Right atrium auricular region (tissue), 2 donors: ENCODE results near the gene FER. TPM values are rescaled to one million over a fixed set of nuclear protein-coding genes. Genes with fewer than 3 reads are reported as not detected.

ENCODE experiments used
- DNase-seq: peaks from one replicate; pipeline ENCODE4 v3.0.0-alpha.2; 2019; ENCODE audit warnings: low spot score
- H3K27ac ChIP-seq, 2 donors: fragments of 200-600 bp; sonication (generic); 1 replicate in 1 of 2; 2 replicates in 1 of 2; pipeline ENCODE4 v1.5.1; 2016 to 2019
- H3K27me3 ChIP-seq, 2 donors: fragments of 200-600 bp; sonication (generic); one replicate each; pipeline versions ENCODE4 v1.5.1 to v1.6.0; 2017 to 2019
- H3K36me3 ChIP-seq: fragments of 200-600 bp; sonication (generic); one replicate; pipeline ENCODE4 v1.5.1; 2016
- H3K4me1 ChIP-seq, 2 donors: fragments of 200-600 bp; sonication (generic); one replicate each; pipeline versions ENCODE4 v1.5.1 to v1.6.0; 2017 to 2019
- H3K4me3 ChIP-seq, 2 donors: fragments of 200-600 bp; sonication (generic); 1 replicate in 1 of 2; 2 replicates in 1 of 2; pipeline ENCODE4 v1.5.1; 2017 to 2019; ENCODE audit warnings: mild to moderate bottlenecking in 1 of 2, moderate library complexity in 1 of 2
- H3K9me3 ChIP-seq, 2 donors: fragments of 200-600 bp; sonication (generic); one replicate each; pipeline ENCODE4 v1.5.1; 2019
- CTCF ChIP-seq, 2 donors: fragments of 200-600 bp; sonication (generic); IDR thresholded peaks; one replicate each; pipeline ENCODE4 v1.5.1; 2019; ENCODE audit warnings: antibody characterized with exemption in 2 of 2
- total RNA-seq, 2 donors: library from RNA; depleted of rRNA; stranded (reverse); fragments of >200 nt; gene quantifications; one replicate each; pipeline ENCODE4 v1.1.0, GENCODE V29; 2016

The FER gene
- total RNA-seq, 2 donors from 2014 or later: 10.6 to 12.9 TPM

GRCh38 chr5:108957333-108957732, 209.6 kb downstream of the FER start:
- Histone ChIP-seq H3K36me3 (no peaks in the 10 kb centered on the region), H3K9me3 (no peaks in the 10 kb centered on the region), H3K27ac (no peak overlapping the region), H3K4me1 (no peaks in the 10 kb centered on the region), H3K4me3 (no peak overlapping the region), H3K27me3 (no peaks in the 10 kb centered on the region)
- TF ChIP-seq CTCF (IDR thresholded peaks at IDR 0.05): no peak
- DNase-seq: no peak

- H3K9me3 ChIP-seq: no peaks in the 10 kb centered on the region
Measured at GRCh38 chr5:108966910-108967309, 219.2 kb downstream of the FER start.

GRCh38 chr5:108974594-108974993, 226.9 kb downstream of the FER start:
- H3K27me3 ChIP-seq: no peaks in the 10 kb centered on the region
- TF ChIP-seq CTCF (IDR thresholded peaks at IDR 0.05): no peak
- H3K27ac ChIP-seq: no peak overlapping the region
- H3K4me3 ChIP-seq: no peak overlapping the region
- DNase-seq: no peak
- no peaks in the 10 kb centered on the region for H3K36me3 ChIP-seq
- H3K4me1 ChIP-seq: no peaks in the 10 kb centered on the region
- no peaks in the 10 kb centered on the region for H3K9me3 ChIP-seq

More at GRCh38 chr5:108966910-108967309, 219.2 kb downstream of the FER start:
- no peak for TF ChIP-seq CTCF (IDR thresholded peaks at IDR 0.05)
- H3K27ac ChIP-seq: no peak overlapping the region
- no peaks in the 10 kb centered on the region for H3K27me3 ChIP-seq
- H3K36me3 ChIP-seq: no peaks in the 10 kb centered on the region
- DNase-seq: no peak
- H3K4me1 ChIP-seq: no peaks in the 10 kb centered on the region
- no peak overlapping the region for H3K4me3 ChIP-seq

GRCh38 chr5:108975697-108976096, 228.0 kb downstream of the FER start:
- no peak for TF ChIP-seq CTCF (IDR thresholded peaks at IDR 0.05)

GRCh38 chr5:108983461-108984092, 235.9 kb downstream of the FER start:
- Histone ChIP-seq H3K9me3 (peaks cover 0 to 18% of the 10 kb centered on the region in 2 donors), H3K36me3 (no peaks in the 10 kb centered on the region), H3K27ac (no peak overlapping the region), H3K4me1 (no peaks in the 10 kb centered on the region), H3K4me3 (no peak overlapping the region), H3K27me3 (no peaks in the 10 kb centered on the region)
- TF ChIP-seq CTCF (IDR thresholded peaks at IDR 0.05): no peak
- DNase-seq: no peak

More at GRCh38 chr5:108975697-108976096, 228.0 kb downstream of the FER start:
- H3K9me3 ChIP-seq: no peaks in the 10 kb centered on the region
- H3K27ac ChIP-seq: no peak overlapping the region
- no peak overlapping the region for H3K4me3 ChIP-seq
- DNase-seq: no peak
- H3K36me3 ChIP-seq: no peaks in the 10 kb centered on the region
- H3K4me1 ChIP-seq: no peaks in the 10 kb centered on the region
- H3K27me3 ChIP-seq: no peaks in the 10 kb centered on the region
